Mucosa of gallbladder (tissue), 1 donor: ENCODE results near the gene DIO1. TPM values are rescaled to one million over a fixed set of nuclear protein-coding genes. Genes with fewer than 3 reads are reported as not detected.

ENCODE experiments used
- DNase-seq: peaks from one replicate; pipeline ENCODE4 v3.0.0-alpha.2; 2020; ENCODE audit warnings: low spot score
- total RNA-seq: library from RNA; stranded (reverse); gene quantifications from one replicate; pipeline ENCODE4 v1.2.1, GENCODE V29; 2021
- donor health status: DM: no; HTN: no; CAD: no.

The DIO1 gene
- total RNA-seq, 1 donor from 2014 or later: 6.2 TPM

DNA sequence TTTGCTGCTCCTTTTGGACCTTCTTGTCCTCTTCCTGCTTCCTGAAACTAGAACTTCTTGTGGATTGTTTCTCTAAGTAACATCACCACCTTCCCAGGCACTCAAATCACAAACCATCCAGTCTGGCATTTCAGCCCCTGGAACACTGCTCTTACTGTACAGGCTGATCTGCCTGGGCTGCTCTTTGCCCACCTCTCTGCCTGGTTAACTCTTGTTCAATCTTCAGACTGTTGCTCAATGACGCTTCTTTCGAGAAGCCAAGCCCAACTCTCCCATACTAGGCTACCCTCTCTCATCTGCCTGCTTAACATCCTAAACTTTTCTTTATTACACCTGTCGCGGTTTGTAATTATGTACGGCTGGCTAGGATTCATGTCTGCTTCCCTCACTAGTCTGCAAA lies 657 bp downstream of the DIO1 start:
- no peak for DNase-seq

DNA sequence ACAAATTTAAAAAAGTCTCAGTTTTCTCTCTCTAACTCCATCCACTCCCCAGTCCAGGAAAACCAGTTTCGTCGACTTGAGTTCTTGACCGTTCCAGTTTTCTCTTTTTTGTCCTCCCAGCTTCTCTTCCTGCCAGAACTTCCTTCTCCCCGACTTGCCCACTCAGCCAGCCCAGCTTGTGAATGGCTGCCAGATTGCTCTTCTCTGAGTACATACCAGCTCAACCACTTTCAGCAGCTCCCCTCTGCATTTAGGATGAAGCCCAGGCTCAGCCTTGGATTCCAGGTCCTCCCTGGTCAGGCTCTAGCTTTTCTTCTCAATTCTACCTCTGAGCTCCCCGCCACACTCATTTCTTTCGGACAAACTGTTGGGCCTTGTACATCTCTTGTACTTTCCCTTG lies 1.4 kb downstream of the DIO1 start:
- DNase-seq: peak; percentile 22

DNA sequence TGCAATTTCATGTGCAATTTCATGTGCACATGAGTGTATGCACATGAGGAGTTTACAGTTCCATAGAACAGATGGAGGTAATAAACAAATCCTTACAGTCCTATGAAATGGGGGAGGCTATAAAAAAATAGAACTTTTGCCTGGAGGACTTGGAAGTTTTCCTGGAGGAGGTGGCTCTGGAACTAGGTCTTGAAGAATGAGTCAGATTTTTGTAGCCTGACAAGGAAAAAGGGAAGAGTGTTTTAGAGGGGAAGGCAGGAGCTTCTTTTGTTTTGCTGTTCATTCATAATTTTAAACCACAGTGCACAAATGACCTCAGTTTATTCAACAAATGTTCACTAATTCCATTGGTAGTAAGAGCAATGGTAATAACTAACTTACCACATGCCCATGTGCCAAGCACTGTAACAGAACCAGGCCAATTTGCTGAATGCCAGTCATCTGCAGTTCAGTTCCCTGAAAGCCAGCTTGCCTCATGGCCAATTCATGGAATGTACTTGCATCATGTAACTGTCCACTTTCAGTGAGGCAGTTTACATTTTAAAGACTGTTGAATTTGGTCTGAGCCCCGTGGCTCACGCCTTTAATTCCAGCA lies 2.7 kb downstream of the DIO1 start:
- peak; percentile 43 for DNase-seq

DNA sequence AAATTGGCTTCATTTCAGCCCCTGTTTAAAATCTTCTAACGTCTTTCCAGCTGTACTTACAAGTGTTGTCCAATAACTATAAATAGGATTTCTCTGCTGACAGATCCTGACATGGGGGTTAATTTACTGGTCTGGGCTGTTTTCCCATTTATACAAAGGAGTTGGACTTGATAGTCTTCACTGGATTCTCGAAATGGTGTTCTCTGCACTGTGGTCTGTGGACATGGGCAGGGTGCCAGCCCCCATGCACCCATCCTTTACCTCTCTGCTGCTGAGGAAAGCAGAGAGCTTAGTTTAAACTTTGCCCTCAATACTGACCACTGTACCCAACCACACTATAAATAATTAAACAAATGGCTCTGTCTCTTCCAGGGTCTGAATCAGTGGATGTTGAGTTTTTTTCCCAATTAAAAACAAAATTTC lies 5.2 kb downstream of the DIO1 start:
- peak; percentile 56 for DNase-seq

DNA sequence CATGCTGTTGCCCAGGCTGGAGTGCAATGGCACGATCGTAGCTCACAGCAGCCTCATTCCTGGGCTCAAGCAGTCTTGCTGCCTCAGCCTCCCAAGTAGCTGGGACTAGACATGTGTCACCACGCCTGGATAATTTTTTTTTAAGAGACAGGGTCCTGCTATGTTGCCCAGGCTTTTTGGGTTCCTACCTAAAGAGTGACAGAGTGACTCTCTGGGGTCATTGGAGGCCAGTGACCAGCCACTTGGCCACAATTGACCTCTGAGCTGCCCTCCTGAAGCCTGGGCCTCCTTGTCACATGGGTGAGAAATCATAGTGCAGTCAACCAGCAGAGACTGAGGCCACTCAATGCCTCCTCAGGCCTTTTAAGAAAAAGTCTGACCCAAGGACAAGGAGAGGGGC lies 5.7 kb downstream of the DIO1 start:
- DNase-seq: no peak

DNA sequence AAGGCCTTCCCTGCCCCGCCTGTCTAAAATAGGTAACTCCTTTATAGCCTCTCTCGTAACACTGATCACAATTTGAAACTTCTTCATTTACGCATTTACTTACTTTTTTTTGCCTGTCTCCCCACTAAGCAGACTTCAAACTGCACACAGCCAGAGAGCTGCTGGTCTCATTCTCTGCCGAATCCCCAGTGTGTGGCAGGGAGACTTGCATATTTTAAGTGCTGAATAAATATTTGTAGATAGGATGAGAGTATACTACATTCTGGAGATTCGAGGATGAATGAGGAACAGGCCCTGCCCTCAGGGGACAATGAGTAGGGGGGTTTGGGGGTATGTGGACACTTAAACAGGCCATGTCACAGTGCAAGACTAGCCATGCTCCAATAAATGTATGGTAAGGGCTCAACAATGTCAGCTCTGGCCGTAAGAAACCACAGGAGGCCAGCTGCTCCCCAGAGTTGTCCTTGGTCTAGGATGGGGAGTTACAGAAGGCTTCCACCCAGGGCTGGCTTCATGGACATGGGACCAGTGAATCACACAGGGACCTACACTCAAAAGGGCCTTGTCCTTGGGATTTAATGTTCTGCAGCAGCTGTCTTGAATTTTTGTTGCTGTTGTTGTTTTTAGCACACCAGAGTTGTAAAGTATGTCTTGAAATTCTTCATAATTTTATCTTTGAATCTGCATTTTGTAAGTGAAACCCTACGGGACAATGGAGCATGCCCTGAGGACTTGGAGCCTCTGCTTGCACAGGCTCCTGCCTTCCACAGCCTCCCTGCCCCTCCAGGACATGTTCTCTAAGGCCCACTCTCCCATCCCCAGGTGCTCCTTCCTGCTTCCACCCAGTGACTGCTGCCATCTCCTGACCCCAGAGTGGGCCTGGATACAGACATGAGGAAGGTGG lies 8.5 kb downstream of the DIO1 start:
- DNase-seq: no peak

DNA sequence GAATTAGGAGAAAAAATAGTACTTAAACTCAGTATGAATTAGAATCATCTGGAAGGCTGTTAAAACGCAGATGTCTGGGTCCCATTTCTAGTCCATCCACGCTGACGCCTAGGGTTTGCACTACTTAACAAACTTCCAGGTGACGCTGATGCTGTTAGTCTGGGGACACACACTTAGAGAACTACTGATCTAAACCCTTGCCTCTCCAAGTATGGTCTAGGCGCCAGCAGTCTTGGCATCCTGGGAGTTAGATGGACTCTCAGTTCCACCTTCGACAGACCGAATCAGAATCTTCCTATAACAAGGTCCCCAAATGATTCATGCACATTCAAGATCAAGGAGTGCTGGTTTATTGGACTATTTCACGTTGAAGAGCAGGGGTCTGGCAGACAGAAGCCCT lies 11.5 kb downstream of the DIO1 start:
- DNase-seq: no peak

DNA sequence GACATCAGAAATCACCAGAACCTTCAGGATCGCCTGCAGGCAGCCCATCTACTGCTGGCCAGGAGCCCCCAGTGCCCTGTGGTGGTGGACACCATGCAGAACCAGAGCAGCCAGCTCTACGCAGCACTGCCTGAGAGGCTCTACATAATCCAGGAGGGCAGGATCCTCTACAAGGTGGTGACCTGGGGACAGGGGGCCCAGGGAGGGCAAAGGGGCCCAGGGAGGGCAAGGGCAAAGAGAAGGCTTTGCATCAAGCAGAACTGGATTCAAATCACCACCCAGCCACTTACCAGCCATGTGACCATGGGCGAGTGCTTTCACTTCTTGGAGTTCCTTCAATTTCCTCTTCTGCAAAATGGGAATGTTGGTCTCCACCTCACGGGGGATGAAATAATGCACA lies 12.1 kb downstream of the DIO1 start:
- DNase-seq: no peak

DNA sequence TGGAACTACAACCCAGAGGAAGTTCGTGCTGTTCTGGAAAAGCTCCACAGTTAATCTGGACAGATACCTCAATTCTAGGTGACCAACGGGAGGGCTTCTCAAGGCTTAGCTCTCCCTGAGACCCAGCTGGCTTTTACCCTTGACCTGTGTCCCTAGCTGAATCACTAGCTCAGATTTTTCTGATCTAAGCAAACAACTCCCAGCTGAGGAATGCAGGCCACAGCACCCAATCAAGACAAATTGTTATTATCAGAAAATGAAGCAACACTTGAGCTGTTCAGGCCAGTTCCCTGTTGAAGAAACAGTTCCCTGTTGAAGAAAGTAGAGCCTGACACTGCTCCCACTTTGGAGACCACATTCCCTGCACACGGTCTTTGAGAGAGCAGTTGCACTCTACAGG lies 16.0 kb downstream of the DIO1 start:
- DNase-seq: peak; percentile 25

DNA sequence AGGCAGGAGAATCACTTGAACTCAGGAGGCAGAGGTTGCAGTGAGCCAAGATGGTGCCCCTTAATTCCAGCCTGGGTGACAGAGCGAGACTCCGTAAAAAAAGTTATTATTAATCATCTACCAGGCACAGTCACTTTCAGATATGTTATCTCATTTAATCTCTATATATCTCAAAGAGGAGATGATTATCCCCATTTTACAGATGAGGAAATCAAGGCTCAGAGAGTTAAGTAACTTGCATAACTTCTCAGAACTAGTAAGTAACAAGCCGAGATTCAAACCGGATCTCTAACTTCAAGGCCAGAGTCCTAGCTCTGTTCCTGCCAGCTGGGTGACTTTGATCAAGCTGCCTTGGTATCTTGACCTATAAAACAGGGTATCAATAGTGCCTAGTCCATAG lies 17.5 kb downstream of the DIO1 start:
- no peak for DNase-seq

DNA sequence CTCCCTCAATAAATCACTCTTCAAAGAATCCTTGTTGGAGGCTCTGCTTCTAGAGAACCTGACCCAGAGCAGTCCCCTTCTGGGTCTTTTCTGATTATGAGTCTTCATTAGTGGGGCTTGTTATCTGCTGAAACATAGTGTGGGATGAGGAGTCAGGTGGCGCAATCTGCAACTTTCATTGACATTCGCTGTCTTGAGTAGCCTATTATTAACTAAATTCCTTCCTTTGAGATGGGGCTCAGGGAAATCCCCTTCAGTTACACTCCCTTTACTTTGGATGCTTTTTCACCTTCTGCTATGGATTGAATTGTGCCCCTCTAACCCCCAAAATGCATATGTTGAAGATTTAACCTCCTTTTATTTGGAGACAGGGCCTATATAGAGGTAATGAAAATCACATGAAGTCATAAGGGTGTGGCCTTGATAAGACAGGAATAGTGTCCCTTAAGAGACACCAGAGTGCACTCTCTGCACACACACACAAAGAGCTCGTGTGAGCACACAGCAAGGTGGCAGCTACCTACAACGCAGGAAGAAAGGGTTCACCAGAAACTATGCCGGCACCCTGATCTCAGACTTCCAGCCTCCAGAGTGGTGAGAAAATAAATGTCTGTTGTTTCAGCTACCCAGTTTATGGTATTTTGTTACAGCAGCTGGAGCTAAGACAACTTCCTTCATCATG lies 19.5 kb downstream of the DIO1 start:
- DNase-seq: no peak

DNA sequence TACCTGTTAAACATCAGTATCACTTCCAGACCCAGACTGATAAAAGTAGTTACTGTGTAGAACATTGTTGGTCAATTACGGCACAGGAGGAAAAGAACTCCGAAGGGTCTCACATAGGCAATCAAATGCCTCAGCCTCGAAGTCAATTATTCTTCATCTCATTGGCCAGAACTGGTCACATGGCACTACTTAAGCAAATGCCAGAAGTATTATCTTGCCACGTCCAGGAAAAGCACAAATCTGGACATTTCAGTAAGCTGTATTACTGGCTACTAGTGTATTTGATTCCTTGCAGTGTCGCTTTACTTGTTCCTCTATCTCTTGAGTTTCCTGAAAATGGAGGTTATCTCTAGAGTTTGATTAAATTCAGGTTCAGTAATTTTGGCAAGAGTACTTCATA lies 24.4 kb downstream of the DIO1 start:
- DNase-seq: no peak

DNA sequence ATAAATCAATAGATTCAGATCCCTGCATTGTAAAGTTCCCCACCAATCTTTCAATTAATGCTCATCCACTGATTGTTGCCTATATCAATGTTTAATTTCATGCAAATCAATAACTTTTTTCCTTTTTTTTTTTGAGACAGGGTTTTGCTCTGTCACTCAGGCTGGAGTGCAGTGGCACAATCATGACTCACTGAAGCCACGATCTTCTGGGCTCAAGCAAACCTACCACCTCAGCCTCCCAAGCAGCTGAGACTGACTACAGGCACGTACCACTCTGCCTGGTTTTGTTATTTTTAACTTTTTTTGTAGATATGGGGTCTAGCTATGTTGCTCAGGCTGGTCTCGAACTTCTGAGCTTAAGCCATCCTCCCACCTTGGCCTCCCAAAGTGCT lies 25.7 kb downstream of the DIO1 start:
- no peak for DNase-seq

DNA sequence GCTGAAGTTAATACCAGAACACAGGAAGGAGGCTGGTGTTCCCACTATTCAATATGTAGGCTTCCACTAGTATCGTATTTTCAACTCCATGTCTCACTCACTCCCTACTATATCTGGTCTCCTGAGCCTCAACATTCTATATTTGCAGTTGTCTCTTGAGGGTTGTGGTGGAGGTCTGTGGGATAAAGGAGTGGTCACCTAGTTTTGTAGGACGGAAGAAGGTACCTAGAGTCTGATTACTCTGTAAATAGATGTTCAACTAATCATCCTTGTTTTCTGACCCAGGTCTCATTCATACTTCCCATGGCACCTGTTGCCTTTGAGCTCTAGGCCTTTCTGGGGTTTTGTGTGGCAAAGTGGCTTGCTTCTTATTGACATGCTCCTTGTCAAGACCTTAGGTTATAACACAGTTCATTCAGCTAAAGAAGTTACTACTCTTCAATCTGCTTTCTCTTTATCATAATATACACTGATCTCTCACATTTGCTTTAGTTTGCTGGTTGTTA lies 33.4 kb downstream of the DIO1 start:
- no peak for DNase-seq

DNA sequence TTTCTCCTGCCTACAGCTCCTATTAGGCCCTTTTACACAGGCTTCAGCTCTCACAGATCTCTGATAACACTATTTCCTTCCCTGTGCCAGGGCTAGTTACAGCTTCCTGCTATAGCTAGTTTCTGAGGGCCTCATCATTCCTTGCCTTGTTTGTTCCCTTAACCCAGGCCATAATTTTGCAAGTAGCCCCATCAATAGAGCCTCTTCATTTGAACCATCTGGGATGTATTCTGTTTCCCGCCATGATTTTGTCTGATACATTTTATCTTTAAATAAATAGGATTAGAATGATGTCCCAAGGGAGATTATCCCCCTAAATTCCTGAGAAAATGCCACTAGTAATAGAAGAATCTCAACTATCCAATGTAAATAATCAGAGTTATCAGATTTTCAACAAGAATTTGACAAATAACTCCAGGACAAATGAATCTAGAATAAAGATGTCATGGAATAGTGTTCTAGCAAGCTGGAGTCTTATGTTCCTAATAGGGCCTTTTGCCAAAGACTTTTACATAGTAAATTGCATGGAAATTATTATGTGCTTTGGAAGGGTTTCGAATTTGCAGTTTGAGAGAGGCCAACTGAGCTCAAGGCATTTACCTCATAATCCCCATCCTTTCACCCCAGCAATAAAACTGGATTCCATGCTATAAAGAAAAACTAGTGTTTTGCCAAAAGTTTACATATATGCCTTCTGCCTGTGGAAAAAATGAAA lies 35.4 kb downstream of the DIO1 start:
- no peak for DNase-seq

DNA sequence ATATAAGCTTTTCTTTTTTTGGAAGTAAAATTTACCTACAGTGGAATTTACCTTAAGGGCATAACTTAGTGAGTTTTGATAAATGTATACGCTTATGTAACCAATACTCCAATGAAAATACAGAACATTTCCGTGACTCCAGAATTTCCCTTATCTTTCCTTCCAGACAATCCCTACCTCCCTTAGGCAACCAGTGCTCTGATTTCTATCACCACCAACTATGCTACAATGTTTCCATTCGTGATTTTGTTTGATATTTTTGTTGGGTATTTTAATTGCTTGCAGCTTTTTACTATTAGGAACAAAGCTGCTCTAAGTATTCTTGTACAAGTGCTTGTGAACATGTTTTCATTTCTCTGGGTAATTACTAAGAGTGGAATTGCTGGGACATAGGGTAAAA lies 36.9 kb downstream of the DIO1 start:
- no peak for DNase-seq

DNA sequence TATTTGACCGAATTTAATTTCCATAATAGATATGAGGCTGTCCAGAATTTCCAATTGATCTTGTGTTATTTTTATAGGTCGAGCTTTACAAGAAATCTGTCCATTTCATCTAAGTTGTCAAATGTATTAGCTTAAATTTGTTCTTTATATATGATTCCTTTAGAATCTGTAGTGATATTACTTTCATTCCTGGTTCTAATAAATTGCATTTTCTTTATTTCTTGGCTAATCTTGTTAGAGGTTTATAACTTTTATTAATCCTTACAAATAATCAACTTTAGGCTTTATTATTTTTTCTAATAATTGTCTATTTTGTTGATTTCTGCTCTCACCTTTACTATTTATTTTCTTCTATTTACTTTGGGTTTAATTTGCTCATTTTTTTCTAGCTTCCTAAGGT lies 37.5 kb downstream of the DIO1 start:
- no peak for DNase-seq

DNA sequence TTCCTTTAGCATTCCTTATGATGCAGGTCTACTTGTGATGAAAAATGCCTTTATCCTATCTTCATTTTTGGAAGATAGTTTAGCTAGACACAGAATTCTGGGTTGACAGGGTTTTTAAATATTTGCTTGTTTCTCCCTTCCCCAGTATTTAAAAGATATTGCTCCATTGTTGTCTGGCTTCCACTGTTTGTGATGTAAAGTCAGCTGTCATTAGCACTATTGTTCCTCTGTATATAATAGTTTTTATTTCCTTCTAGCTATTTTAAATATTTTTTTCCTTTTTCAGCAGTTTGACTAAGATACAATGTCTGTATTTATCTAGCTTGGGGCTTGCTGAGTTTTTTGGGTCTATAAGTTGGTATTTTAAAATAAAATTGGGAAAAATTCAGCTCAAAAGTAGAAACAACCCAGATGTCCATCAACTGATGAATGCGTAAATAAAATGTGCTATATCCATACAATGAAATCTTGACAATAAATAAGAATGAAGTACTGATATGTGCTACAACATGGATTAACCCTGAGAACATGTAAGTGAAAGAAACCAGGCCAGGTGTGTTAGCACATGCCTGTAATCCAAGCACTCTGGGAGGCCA lies 40.3 kb downstream of the DIO1 start:
- DNase-seq: no peak

DNA sequence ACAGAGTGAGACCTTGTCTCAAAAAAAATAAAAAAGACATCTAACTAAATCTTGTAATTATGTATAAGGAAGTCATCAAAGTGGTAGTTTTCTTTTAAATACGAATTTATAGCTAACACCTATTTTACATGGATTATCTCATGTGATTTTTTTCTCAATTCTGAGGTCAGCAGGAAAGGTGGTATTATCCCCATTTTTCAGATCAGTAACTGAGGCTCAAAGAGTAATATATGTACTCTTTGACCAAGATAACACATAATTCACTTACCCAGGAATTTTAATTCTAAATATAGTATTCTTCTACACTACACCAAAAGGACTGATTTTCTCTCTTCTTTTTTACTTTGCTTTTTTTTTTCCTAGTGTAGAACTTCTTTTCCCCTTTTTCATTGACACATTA lies 42.4 kb downstream of the DIO1 start:
- no peak for DNase-seq

DNA sequence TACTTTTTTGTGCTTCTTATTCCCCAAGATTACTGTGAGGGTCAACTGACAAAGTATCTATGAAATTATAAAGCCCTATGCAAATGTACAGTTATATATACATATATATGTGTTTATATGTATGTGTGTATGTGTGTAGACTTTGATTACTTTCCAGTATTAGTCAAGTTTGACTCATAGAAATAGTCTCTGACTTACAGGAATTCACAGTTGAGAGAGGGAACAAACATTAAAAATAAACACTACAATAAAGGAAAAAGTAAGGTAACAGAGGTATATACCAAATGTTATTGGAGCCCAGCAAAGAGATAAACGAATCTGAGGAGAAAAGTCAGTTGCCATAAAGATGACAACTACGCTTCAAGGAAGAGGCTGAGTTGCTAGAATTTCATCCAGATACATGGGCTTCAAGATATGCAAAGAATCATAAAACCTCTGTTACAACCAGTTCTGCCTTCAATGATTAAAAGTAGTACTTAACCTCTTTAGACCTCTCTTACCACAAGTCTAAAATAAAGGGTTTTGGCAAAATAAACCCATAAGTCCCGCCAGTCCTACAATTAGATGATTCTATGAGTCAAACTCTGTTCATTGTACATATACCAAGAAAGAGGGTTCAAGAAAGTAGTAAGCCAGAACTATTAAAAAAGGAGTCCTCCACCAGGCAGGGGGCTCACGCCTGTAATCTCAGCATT lies 44.3 kb downstream of the DIO1 start:
- DNase-seq: no peak
